NCI-H1694 treated with DMSO at 0.1 percent for 48 hours (cell line): ENCODE results near the gene NDST4.
A peak's percentile ranks its signal among the peaks of the same experiment; 100 is the strongest.
"Not testable (repeated sequence)": the region's sequence is repeated elsewhere in the genome, so short reads cannot be mapped to it uniquely, and the experiment has no call there.

Source experiments
- DNase-seq: peaks from one replicate; lab custom pipeline; 2025; lab: John Stamatoyannopoulos, UW

Gene NDST4

DNA sequence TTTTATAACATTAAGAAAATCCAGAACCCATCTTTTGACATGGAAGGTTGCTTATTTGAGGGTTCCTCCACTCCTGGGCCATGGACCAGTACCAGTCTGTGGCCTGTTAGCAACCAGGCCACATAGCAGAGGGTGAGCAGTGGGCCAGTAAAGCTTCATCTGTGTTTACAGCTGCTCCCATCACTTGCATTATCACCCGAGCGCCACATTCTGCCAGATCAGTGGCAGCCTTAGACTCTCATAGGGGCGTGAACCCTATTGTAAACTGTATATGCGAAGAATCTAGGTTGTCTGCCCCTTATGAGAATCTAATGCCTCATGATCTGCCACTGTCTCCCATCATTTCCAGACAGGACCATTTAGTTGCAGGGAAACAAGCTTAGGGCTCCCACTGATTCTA lies 58.6 kb downstream of the NDST4 start:
- DNase-seq, result no peak

- no peak for DNase-seq
These were observed 60.1 kb downstream of the NDST4 start for GRCh38 chr4:115053313-115053712.

DNA sequence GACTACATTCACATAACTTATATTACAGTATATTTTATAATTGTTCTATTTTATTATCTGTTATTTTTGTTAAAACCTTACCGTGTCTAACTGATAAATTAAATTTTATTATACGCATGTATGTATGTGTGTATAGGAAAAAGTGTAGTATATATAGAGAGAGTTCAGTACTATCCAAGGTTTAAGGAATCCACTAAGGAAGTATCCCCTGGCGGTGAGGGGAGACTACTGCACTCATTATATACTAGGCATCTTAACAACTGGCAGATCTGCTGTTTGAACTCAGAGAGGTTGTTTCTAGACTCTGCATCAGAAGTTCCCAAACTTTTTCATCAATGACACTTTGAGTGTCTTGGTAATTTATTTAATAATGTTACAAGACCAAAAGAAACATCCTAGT lies 70.9 kb downstream of the NDST4 start:
- DNase-seq, result no peak

DNA sequence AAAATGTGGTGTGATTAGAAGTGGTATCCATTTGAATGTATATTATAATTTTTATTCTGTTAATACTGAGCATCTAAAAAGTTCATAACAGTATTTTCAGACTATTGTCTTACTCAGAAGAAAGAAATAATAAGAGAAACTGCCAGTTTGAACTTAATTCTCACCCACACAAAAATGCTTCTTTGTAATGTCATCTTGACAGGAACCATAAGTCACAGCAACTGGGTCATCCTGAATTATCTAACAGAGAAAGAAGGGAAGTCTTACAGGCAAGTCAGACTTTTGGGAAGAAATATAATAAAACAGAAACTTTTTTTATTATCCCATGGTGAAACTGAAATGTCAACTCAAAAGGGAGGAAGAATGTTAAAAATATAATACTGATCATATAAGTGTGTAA lies 83.1 kb downstream of the NDST4 start:
- DNase-seq, result no peak

- no peak for DNase-seq
These were observed 84.6 kb downstream of the NDST4 start for GRCh38 chr4:115028682-115029410.

GRCh38 chr4:114999880-115000279 lies 113.5 kb downstream of the NDST4 start:
- DNase-seq, result no peak

DNA sequence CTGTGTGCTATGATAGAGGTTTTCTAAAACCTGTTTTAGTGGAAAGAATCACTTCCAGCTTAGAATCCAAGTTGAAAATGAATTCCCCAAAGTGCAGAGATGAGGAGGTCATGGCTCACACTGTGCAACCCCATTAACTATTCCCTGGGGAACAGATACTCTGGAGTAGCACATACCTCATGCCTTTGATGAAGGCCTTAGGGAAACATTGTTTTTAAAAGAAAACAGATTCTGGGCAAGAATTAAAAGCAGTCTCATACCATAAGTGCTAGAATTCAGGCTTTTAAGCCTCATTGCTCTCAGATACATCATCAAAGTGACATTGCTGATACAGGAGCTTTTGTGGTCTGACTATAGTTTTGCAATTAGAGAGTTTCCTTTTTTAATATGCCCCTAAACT lies 115.1 kb downstream of the NDST4 start:
- no peak for DNase-seq

DNA sequence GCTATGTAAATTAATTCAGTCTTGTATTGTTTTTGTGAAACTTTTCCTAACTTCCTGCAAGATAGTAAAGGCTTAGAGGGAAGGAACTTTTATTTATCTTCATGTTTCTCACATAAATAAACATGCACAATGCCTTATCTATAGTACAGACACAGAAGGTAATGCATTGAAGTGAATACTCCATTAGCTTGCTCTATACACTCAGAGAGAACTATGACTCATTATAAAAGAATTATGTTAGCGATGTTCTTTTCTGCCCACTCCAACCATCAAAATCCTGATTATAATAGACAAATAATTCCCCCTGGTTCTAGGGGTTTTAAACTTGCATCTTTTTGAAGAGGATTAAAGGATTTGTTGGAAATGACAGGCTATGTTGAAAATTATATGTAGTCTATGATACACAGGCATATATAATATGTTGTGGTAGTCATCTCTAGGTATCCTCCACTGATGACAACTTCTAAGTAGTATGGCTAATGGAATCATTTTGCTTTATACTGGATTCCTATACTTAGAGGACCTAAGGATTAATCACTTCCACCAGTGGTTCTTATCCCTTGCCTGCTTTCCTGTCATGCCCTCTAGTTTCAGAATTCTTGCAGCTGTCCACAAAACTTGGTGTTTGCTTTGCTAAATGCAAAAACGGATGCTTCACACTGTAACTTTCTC lies 115.7 kb downstream of the NDST4 start:
- no peak for DNase-seq

GRCh38 chr4:114986133-114986532 lies 127.3 kb downstream of the NDST4 start:
- no peak for DNase-seq

GRCh38 chr4:114980932-114981708 lies 132.3 kb downstream of the NDST4 start:
- no peak for DNase-seq

DNA sequence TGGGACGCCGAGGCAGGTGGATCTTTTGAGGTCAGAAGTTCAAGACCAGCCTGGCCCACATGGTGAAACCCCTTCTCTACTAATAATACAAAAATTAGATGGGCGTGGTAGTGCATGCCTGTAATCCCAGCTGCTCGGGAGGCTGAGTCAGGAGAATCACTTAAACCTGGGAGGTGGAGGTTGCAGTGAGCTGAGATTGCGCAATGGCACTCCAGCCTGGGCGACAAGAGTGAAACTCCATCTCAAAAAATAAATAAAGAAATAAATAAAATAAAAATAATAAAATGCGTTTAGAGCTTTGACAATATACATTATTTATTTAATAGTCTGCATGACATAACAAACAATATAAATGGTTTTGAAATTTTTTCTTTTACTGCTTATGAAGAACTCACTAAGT lies 133.0 kb downstream of the NDST4 start:
- DNase-seq, result not testable (repeated sequence)

- no peak for DNase-seq
These were observed 136.5 kb downstream of the NDST4 start for GRCh38 chr4:114976901-114977300.

- DNase-seq, result peak; percentile 22
These were observed 149.4 kb downstream of the NDST4 start for GRCh38 chr4:114964026-114964425.

DNA sequence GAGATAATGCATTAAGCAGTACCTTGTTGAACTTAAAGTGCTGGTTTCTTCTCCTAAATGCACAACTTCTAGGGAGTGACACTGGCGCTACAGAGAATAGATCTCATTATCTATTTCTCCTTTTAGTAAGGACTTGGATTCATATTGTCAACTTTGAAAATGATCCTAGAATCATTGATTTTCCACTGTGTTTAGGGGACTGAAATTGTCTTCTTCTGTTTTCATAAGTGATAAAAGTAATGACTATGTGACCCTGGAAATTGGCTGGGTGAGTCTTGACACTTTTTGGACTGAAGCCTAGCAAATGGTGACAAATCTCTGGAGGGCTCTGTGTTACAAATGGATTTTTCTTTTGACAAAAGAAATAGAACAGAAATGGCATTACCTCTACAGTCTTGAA lies 167.8 kb downstream of the NDST4 start:
- DNase-seq, result no peak

DNA sequence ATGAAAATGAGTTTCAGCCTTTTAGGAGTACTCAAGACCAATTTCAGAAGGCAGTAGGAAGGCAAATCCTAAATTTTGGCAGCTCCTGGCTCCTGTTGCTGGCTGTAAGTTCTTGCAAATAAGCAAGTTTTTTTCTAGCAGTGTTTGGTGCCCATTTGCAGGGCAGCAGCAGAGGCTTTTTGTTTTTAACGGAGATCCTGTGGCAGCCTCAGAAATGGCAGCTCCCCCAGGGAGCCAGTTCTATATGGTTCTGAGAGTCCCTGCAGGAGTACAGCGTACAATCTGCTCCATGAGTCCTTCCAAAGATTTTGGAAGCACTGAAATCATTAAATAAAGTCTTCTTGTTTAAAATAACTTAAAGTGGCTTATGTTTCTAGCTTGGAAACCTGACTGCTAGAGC lies 171.9 kb downstream of the NDST4 start:
- no peak for DNase-seq

DNA sequence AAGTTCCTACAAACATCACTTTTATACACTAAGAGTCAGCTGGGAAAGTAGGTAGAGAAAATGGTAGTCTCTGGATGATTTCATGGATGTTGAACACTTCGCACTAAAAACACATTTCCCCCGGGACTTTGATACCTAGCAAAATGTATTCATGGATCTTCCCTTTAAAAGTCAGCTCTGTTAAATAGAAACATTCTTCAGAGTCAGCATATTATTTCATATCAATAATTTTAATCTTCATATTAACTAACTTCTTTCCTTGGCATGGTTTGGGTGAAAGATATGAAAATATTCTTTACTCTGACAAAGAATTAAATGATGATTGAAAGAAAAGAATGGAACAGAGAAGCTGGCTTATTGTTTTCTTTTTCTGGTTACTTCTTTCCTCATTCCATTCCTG lies 185.5 kb downstream of the NDST4 start:
- DNase-seq, result no peak

GRCh38 chr4:114926583-114926982 lies 186.8 kb downstream of the NDST4 start:
- DNase-seq, result no peak

- DNase-seq, result no peak
These were observed 189.1 kb downstream of the NDST4 start for GRCh38 chr4:114924311-114924710.

DNA sequence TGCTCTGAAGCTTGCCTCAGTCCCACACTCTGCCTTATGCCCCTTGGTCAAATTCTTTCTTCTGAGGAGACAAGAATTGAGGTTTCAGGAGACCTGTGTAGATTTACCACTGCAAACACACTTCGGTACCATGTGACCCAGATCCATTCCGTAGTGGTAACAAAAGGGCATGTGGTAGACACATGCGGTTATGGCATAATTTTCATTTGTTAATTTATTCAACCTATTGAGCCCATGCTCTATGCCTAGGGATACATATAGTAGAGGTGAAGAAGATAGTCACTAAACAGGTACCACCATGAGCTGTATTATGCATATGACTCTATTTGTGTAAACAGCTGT lies 190.9 kb downstream of the NDST4 start:
- DNase-seq, result no peak

DNA sequence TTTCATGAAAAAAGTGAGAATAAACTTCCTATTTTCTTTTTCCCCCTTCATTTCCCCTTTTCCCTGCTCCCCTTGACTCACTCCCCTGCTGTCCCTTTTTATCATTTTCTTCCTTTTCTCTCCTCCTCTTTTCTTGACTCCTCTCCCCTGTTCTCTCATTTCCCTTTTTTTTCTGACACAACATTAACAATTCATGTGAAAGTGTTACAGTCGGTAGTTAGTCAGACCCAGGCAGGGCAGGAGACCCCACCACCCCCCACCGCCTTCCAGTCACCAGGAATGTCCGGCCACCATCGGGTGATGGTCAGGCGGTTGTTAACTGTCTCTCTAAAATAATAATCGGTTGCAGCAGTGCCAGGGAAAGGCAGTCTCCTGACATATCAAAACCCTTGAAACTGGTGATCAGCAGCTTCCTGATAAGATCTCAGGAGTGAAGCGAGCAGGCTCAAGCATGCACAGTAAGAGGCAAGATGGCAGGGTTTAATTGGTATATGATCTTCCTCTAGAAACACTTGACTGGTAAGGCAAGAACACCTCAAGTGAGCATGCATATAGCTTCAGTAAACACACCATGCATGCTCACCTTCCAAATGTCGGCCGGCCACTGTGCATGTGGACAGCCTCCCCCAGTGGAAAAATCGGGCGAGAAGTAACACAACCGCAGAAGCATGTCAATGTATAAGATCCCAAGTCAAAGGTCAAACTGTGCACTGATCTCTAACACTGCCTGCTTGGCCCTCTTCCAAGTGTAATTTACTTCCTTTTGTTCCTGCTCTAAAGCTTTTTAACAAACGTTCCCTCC lies 191.4 kb downstream of the NDST4 start:
- no peak for DNase-seq

GRCh38 chr4:114921191-114921590 lies 192.2 kb downstream of the NDST4 start:
- DNase-seq, result no peak

GRCh38 chr4:114911111-114911510 lies 202.3 kb downstream of the NDST4 start:
- no peak for DNase-seq
